Naive thymus-derived CD8-positive, alpha-beta T cell (primary cell): ENCODE data around the gene RHOXF2. TPM values are rescaled to one million over a fixed set of nuclear protein-coding genes. Genes with fewer than 3 reads are reported as not detected.
"Not testable (repeated sequence)": the region's sequence is repeated elsewhere in the genome, so short reads cannot be mapped to it uniquely, and the experiment has no call there.

Experiments used
- ATAC-seq, 2 donors: fragments of 150-1000 bp; cut with Tn5 transposase in 1 of 2; sonication (Bioruptor Pico), chemical (Tn5 transposase) in 1 of 2; 1 replicate in 1 of 2; 2 replicates in 1 of 2; pipeline ENCODE4 v1.10.0; 2021; ENCODE audit warnings: mild to moderate bottlenecking in 2 of 2, moderate library complexity in 2 of 2
- POLR2A ChIA-PET: fragments of 350-600 bp; sonication (Branson Sonifier 250); formaldehyde crosslinking; loops from one replicate; lab custom pipeline; 2021; ENCODE audit warnings: antibody characterized with exemption; lab: Charles Lee
- DNase-seq, 10 donors: peaks; one replicate each; pipeline versions ENCODE4 v3.0.0 to v3.0.0-alpha.2; 2020 to 2022
- H3K27ac Mint-ChIP-seq, 10 donors: one replicate each; pipeline ENCODE4 v1.8.0; 2020 to 2022; ENCODE audit warnings: mild to moderate bottlenecking in 10 of 10, mixed read lengths in 10 of 10, moderate library complexity in 4 of 10, inconsistent platforms in 1 of 10
- H3K27me3 Mint-ChIP-seq, 5 donors: one replicate each; pipeline ENCODE4 v1.8.0; 2021 to 2022; ENCODE audit warnings: mixed read lengths in 5 of 5
- H3K36me3 Mint-ChIP-seq, 3 donors: one replicate each; pipeline ENCODE4 v1.8.0; 2020 to 2022; ENCODE audit warnings: mixed read lengths in 3 of 3, mild to moderate bottlenecking in 2 of 3, inconsistent platforms in 1 of 3
- H3K4me1 Mint-ChIP-seq, 4 donors: one replicate each; pipeline ENCODE4 v1.8.0; 2021 to 2022; ENCODE audit warnings: mixed read lengths in 4 of 4
- H3K4me3 Mint-ChIP-seq, 10 donors: one replicate each; pipeline ENCODE4 v1.8.0; 2020 to 2022; ENCODE audit warnings: mild to moderate bottlenecking in 10 of 10, mixed read lengths in 10 of 10, moderate library complexity in 6 of 10, inconsistent platforms in 1 of 10
- H3K9me3 Mint-ChIP-seq, 9 donors: one replicate each; pipeline ENCODE4 v1.8.0; 2020 to 2022; ENCODE audit warnings: mixed read lengths in 9 of 9, mild to moderate bottlenecking in 3 of 9, inconsistent platforms in 1 of 9, moderate library complexity in 1 of 9
- polyA plus RNA-seq, 3 donors: library from polyadenylated mRNA; unstranded; fragments of 300-500 nt; fragmentation: Illumina TruSeq; gene quantifications; one replicate each; pipeline ENCODE4 v1.2.3, GENCODE V29; 2021
- total RNA-seq, 8 experiments: library from RNA in 2 of 8; stranded (reverse) in 2 of 8; gene quantifications; one replicate each; pipeline ENCODE4 v1.2.3 and lab custom pipeline; 2021 to 2026

The RHOXF2 gene
- total RNA-seq (not detected), polyA plus RNA-seq (not detected), total RNA-seq (lab: John Stamatoyannopoulos, UW) (0 reads per million in 6 experiments)

- H3K27ac Mint-ChIP-seq, H3K36me3 Mint-ChIP-seq, ATAC-seq, H3K27me3 Mint-ChIP-seq, H3K9me3 Mint-ChIP-seq, H3K4me3 Mint-ChIP-seq, H3K4me1 Mint-ChIP-seq, DNase-seq, POLR2A ChIA-PET: not testable (repeated sequence)
Measured at GRCh38 chrX:120158313-120158712, at the start of gene RHOXF2. TSS of gene RHOXF2 (plus strand) at chrX:120158613. CDS start at chrX:120158751, 138 bp downstream.

GRCh38 chrX:120109378-120109777, 49.0 kb upstream of the RHOXF2 start:
- POLR2A ChIA-PET, result no interaction called here
- no peak overlapping the region for H3K27ac Mint-ChIP-seq

GRCh38 chrX:120111611-120112010, 46.8 kb upstream of the RHOXF2 start:
- H3K36me3 Mint-ChIP-seq, result peaks cover 0 to 6% (median 0%) of the 10 kb centered on the region in 3 donors
- POLR2A ChIA-PET, result no interaction called here
- H3K4me3 Mint-ChIP-seq, result no peak overlapping the region
- H3K27me3 Mint-ChIP-seq, result no peaks in the 10 kb centered on the region
- no peak for ATAC-seq
- no peak overlapping the region for H3K27ac Mint-ChIP-seq
- H3K9me3 Mint-ChIP-seq, result peaks cover 0 to 13% (median 0%) of the 10 kb centered on the region in 9 donors
- no peaks in the 10 kb centered on the region for H3K4me1 Mint-ChIP-seq
- DNase-seq, result no peak

More at GRCh38 chrX:120109378-120109777, 49.0 kb upstream of the RHOXF2 start:
- Mint-ChIP-seq H3K4me3 (no peak overlapping the region), H3K27me3 (no peaks in the 10 kb centered on the region), H3K4me1 (no peaks in the 10 kb centered on the region), H3K9me3 (peaks cover 0 to 21% (median 0%) of the 10 kb centered on the region in 9 donors), H3K36me3 (peaks cover 0 to 6% (median 0%) of the 10 kb centered on the region in 3 donors)
- DNase-seq (no peak), ATAC-seq (no peak)

- DNase-seq (no peak), ATAC-seq (no peak)
- POLR2A ChIA-PET, result no interaction called here
- no peak within 1 kb of the TSS for H3K4me3 Mint-ChIP-seq
- no peaks in the 10 kb centered on the region for H3K4me1 Mint-ChIP-seq
- H3K9me3 Mint-ChIP-seq, result no peaks in the 10 kb centered on the region
- no peak within 1 kb of the TSS for H3K27ac Mint-ChIP-seq
- H3K36me3 Mint-ChIP-seq, result peaks cover 0 to 2% (median 0%) of the 10 kb centered on the region in 3 donors
- H3K27me3 Mint-ChIP-seq, result no peaks in the 10 kb centered on the region
Measured at GRCh38 chrX:120115438-120115963, 42.9 kb upstream of the RHOXF2 start, which contains the start of gene RHOXF1. TSS of gene RHOXF1 (minus strand) at chrX:120115913. CDS start at chrX:120115862, 51 bp downstream.

- POLR2A ChIA-PET, result no interaction called here
- no peak overlapping the region for H3K27ac Mint-ChIP-seq
- H3K27me3 Mint-ChIP-seq, result no peaks in the 10 kb centered on the region
- no peaks in the 10 kb centered on the region for H3K9me3 Mint-ChIP-seq
- no peak for DNase-seq
- ATAC-seq, result no peak
- no peaks in the 10 kb centered on the region for H3K36me3 Mint-ChIP-seq
- H3K4me3 Mint-ChIP-seq, result no peak overlapping the region
- H3K4me1 Mint-ChIP-seq, result peaks cover 0 to 2% (median 0%) of the 10 kb centered on the region in 4 donors
Measured at GRCh38 chrX:120120223-120120622, 38.2 kb upstream of the RHOXF2 start.

GRCh38 chrX:120125444-120125843, 33.0 kb upstream of the RHOXF2 start:
- Mint-ChIP-seq H3K27ac (no peak overlapping the region), H3K36me3 (no peaks in the 10 kb centered on the region), H3K27me3 (no peaks in the 10 kb centered on the region), H3K4me1 (peaks cover 0 to 3% (median 2%) of the 10 kb centered on the region in 4 donors), H3K4me3 (no peak overlapping the region), H3K9me3 (no peaks in the 10 kb centered on the region)
- ATAC-seq (no peak), DNase-seq (no peak)
- POLR2A ChIA-PET, result no interaction called here

- POLR2A ChIA-PET, H3K27me3 Mint-ChIP-seq, DNase-seq, H3K4me1 Mint-ChIP-seq, H3K4me3 Mint-ChIP-seq, H3K9me3 Mint-ChIP-seq, ATAC-seq, H3K36me3 Mint-ChIP-seq: not testable (repeated sequence)
- H3K27ac Mint-ChIP-seq, result peak overlapping the region in 1 of 10 donors; percentile 23
Measured at GRCh38 chrX:120128306-120128846, 30.0 kb upstream of the RHOXF2 start.

- Mint-ChIP-seq H3K36me3 (no peaks in the 10 kb centered on the region), H3K9me3 (no peaks in the 10 kb centered on the region), H3K27ac (no peak overlapping the region), H3K4me1 (peaks cover 0 to 3% (median 0%) of the 10 kb centered on the region in 4 donors), H3K27me3 (no peaks in the 10 kb centered on the region), H3K4me3 (no peak overlapping the region)
- POLR2A ChIA-PET, result no interaction called here
- ATAC-seq (no peak), DNase-seq (no peak)
Measured at GRCh38 chrX:120136128-120136527, 22.3 kb upstream of the RHOXF2 start.

GRCh38 chrX:120136840-120137239, 21.6 kb upstream of the RHOXF2 start:
- Mint-ChIP-seq H3K27me3 (no peaks in the 10 kb centered on the region), H3K9me3 (no peaks in the 10 kb centered on the region), H3K4me1 (peaks cover 0 to 3% (median 0%) of the 10 kb centered on the region in 4 donors), H3K36me3 (no peaks in the 10 kb centered on the region), H3K27ac (no peak overlapping the region), H3K4me3 (no peak overlapping the region)
- POLR2A ChIA-PET, result no interaction called here
- ATAC-seq (no peak), DNase-seq (no peak)

- POLR2A ChIA-PET, result no interaction called here
- no peak for DNase-seq
- Mint-ChIP-seq H3K9me3 (no peaks in the 10 kb centered on the region), H3K4me1 (peaks cover 0 to 3% (median 0%) of the 10 kb centered on the region in 4 donors), H3K4me3 (no peak overlapping the region), H3K27me3 (no peaks in the 10 kb centered on the region), H3K36me3 (no peaks in the 10 kb centered on the region), H3K27ac (no peak overlapping the region)
- ATAC-seq, result no peak
Measured at GRCh38 chrX:120137439-120137838, 21.0 kb upstream of the RHOXF2 start.

- Mint-ChIP-seq H3K36me3 (no peaks in the 10 kb centered on the region), H3K27ac (peak overlapping the region in 1 of 10 donors; percentile 44), H3K27me3 (no peaks in the 10 kb centered on the region), H3K9me3 (no peaks in the 10 kb centered on the region), H3K4me1 (peaks cover 0 to 16% (median 8%) of the 10 kb centered on the region in 4 donors), H3K4me3 (no peak overlapping the region)
- DNase-seq (no peak), ATAC-seq (no peak)
- POLR2A ChIA-PET, result no interaction called here
Measured at GRCh38 chrX:120140293-120140981, 18.0 kb upstream of the RHOXF2 start.

- DNase-seq, result no peak
- Mint-ChIP-seq H3K27me3 (no peaks in the 10 kb centered on the region), H3K4me1 (peaks cover 4 to 25% (median 17%) of the 10 kb centered on the region in 4 donors), H3K27ac (peak overlapping the region in 5 of 10 donors; percentile 18 to 68 (median 63)), H3K36me3 (peaks cover 0 to 3% (median 3%) of the 10 kb centered on the region in 3 donors), H3K9me3 (peaks cover 0 to 4% (median 0%) of the 10 kb centered on the region in 9 donors), H3K4me3 (no peak overlapping the region)
- POLR2A ChIA-PET, result no interaction called here
- ATAC-seq, result no peak
Measured at GRCh38 chrX:120144178-120144844, 14.1 kb upstream of the RHOXF2 start.
